H1 (cell line): ENCODE measurements around the gene TMEM151B. TPM values are rescaled to one million over a fixed set of nuclear protein-coding genes. Genes with fewer than 3 reads are reported as not detected.
"Not testable (repeated sequence)": the region's sequence is repeated elsewhere in the genome, so short reads cannot be mapped to it uniquely, and the experiment has no call there.

ENCODE experiments used
- CTCF ChIA-PET: fragments of 300-600 bp; sonication (Branson Sonifier 250); formaldehyde crosslinking; loops from one replicate; lab custom pipeline; 2021; ENCODE audit not compliant: partially characterized antibody; lab: Charles Lee
- POLR2A ChIA-PET: fragments of 300-600 bp; sonication (Branson Sonifier 250); formaldehyde crosslinking; loops from one replicate; lab custom pipeline; 2021; ENCODE audit warnings: inconsistent platforms; ENCODE audit not compliant: partially characterized antibody; lab: Charles Lee
- DNase-seq, 2 experiments: peaks; one replicate each; pipeline versions ENCODE4 v3.0.0 to v3.0.0-alpha.2; 2010 to 2022; ENCODE audit warnings: low spot score in 2 of 2, low read depth in 1 of 2, mixed read lengths in 1 of 2
- FAIRE-seq: peaks from 2 replicates; lab custom pipeline; 2011; peaks lifted over from hg19 to GRCh38; lab: Jason Lieb, UNC
- H2AFZ ChIP-seq: 2 replicates; pipeline ENCODE4 v1.8.1; 2012; ENCODE audit warnings: low read length, inconsistent platforms
- H2AK5ac ChIP-seq: 2 replicates; pipeline ENCODE4 v1.6.1; 2013; ENCODE audit warnings: low read depth, low read length
- H2BK120ac ChIP-seq: replicated peaks from 2 replicates; pipeline ENCODE3; 2013; ENCODE audit warnings: low read depth, low read length, inconsistent platforms
- H2BK12ac ChIP-seq: 2 replicates; pipeline ENCODE4 v1.6.1; 2013; ENCODE audit warnings: low read depth, low read length
- H2BK15ac ChIP-seq: 2 replicates; pipeline ENCODE4 v1.6.1; 2013; ENCODE audit warnings: low read length
- H2BK20ac ChIP-seq: 2 replicates; pipeline ENCODE4 v1.6.1; 2013; ENCODE audit warnings: low read length
- H2BK5ac ChIP-seq: 2 replicates; pipeline ENCODE4 v1.6.1; 2013; ENCODE audit warnings: low read depth, low read length
- H3K14ac ChIP-seq: 2 replicates; pipeline ENCODE4 v1.6.1; 2013; ENCODE audit warnings: inconsistent platforms; ENCODE audit not compliant: insufficient read length
- H3K18ac ChIP-seq: 2 replicates; pipeline ENCODE4 v1.6.1; 2013; ENCODE audit warnings: low read length; ENCODE audit errors: extremely low read depth
- H3K23ac ChIP-seq: 2 replicates; pipeline ENCODE4 v1.6.1; 2013; ENCODE audit warnings: inconsistent platforms; ENCODE audit not compliant: insufficient read length
- H3K23me2 ChIP-seq: 2 replicates; pipeline ENCODE4 v1.6.1; 2013; ENCODE audit warnings: low read depth, low read length
- H3K27ac ChIP-seq: 2 replicates; pipeline ENCODE4 v1.6.1; 2011; ENCODE audit warnings: low read depth, low read length, inconsistent platforms
- H3K27me3 ChIP-seq, 4 experiments: replicated peaks in 1 of 4; 1 replicate in 1 of 4; 2 replicates in 3 of 4; pipeline versions ENCODE4 v1.6.1 to v1.8.1; 2011 to 2013; ENCODE audit warnings: low read length in 3 of 4, mild to moderate bottlenecking in 3 of 4, inconsistent platforms in 2 of 4, mixed read lengths in 2 of 4, moderate library complexity in 1 of 4; ENCODE audit not compliant: control insufficient read depth in 3 of 4, insufficient read depth in 3 of 4; ENCODE audit errors: extremely low read depth in 1 of 4
- H3K36me3 ChIP-seq, 4 experiments: 2 replicates each; pipeline versions ENCODE4 v1.6.1 to v1.8.1; 2011 to 2013; ENCODE audit warnings: mild to moderate bottlenecking in 4 of 4, low read length in 3 of 4, moderate library complexity in 2 of 4, control low read depth in 1 of 4, inconsistent platforms in 1 of 4; ENCODE audit not compliant: insufficient read depth in 4 of 4, control insufficient read depth in 2 of 4
- H3K4ac ChIP-seq: replicated peaks from 2 replicates; pipeline ENCODE3; 2013; ENCODE audit warnings: low read length, low read depth, mixed read lengths, inconsistent platforms; ENCODE audit not compliant: insufficient read length
- H3K4me1 ChIP-seq, 4 experiments: replicated peaks in 1 of 4; 1 replicate in 1 of 4; 2 replicates in 3 of 4; pipeline versions ENCODE4 v1.6.1 to v1.8.1; 2011 to 2013; ENCODE audit warnings: low read length in 3 of 4, inconsistent platforms in 2 of 4, mixed read lengths in 1 of 4; ENCODE audit not compliant: insufficient read depth in 4 of 4, control insufficient read depth in 3 of 4
- H3K4me2 ChIP-seq, 2 experiments: 2 replicates each; pipeline versions ENCODE4 v1.6.1 to v1.8.1; 2011 to 2013; ENCODE audit warnings: low read depth in 2 of 2, low read length in 2 of 2, control low read depth in 1 of 2, inconsistent platforms in 1 of 2, mild to moderate bottlenecking in 1 of 2; ENCODE audit not compliant: insufficient read depth in 1 of 2
- H3K4me3 ChIP-seq, 4 experiments: fragments of 200-600, 300-600 bp in 1 of 4; sonication (generic), shearing (Covaris generic), sonication (Bioruptor Twin) in 1 of 4; 2 replicates each; pipeline versions ENCODE4 v1.5.1 to v1.8.1; 2011 to 2016; ENCODE audit warnings: low read length in 4 of 4, low read depth in 3 of 4, control low read depth in 2 of 4, inconsistent platforms in 2 of 4, mild to moderate bottlenecking in 2 of 4, mixed read lengths in 1 of 4, moderate library complexity in 1 of 4; ENCODE audit not compliant: insufficient read depth in 2 of 4; ENCODE audit errors: extremely low read depth in 1 of 4
- H3K56ac ChIP-seq: replicated peaks from 2 replicates; pipeline ENCODE3; 2013; ENCODE audit warnings: low read depth, mild to moderate bottlenecking, mixed read lengths, low read length, inconsistent platforms; ENCODE audit not compliant: insufficient read length
- H3K79me1 ChIP-seq: 2 replicates; pipeline ENCODE4 v1.6.1; 2013; ENCODE audit warnings: low read depth, low read length, control low read depth
- H3K79me2 ChIP-seq, 2 experiments: 2 replicates each; pipeline versions ENCODE4 v1.6.1 to v1.8.1; 2012 to 2013; ENCODE audit warnings: low read length in 2 of 2, mild to moderate bottlenecking in 2 of 2, inconsistent platforms in 1 of 2; ENCODE audit not compliant: insufficient read depth in 2 of 2, control insufficient read depth in 1 of 2
- H3K9ac ChIP-seq, 4 experiments: replicated peaks in 1 of 4; 1 replicate in 1 of 4; 2 replicates in 3 of 4; pipeline versions ENCODE4 v1.6.1 to v1.8.1; 2011 to 2013; ENCODE audit warnings: low read depth in 3 of 4, low read length in 3 of 4, control low read depth in 2 of 4, mild to moderate bottlenecking in 2 of 4, moderate library complexity in 2 of 4, inconsistent platforms in 1 of 4; ENCODE audit errors: extremely low read depth in 1 of 4
- H3K9me3 ChIP-seq, 2 experiments: 2 replicates each; pipeline versions ENCODE4 v1.6.1 to v1.8.1; 2012 to 2013; ENCODE audit warnings: mild to moderate bottlenecking in 2 of 2, moderate library complexity in 2 of 2, control low read depth in 1 of 2, inconsistent platforms in 1 of 2, low read depth in 1 of 2, low read length in 1 of 2, mixed read lengths in 1 of 2; ENCODE audit not compliant: insufficient read depth in 2 of 2
- H4K20me1 ChIP-seq, 2 experiments: replicated peaks in 1 of 2; 2 replicates each; pipeline versions ENCODE3 to v1.8.1; 2011 to 2013; ENCODE audit warnings: inconsistent platforms in 2 of 2, low read length in 2 of 2, mild to moderate bottlenecking in 1 of 2; ENCODE audit not compliant: insufficient read depth in 2 of 2, control insufficient read depth in 1 of 2
- H4K5ac ChIP-seq: 2 replicates; pipeline ENCODE4 v1.6.1; 2013; ENCODE audit warnings: low read length, low read depth, mixed read lengths, inconsistent platforms; ENCODE audit not compliant: insufficient read length
- H4K8ac ChIP-seq: 2 replicates; pipeline ENCODE4 v1.8.0; 2013; ENCODE audit warnings: mild to moderate bottlenecking, moderate library complexity, low read length, inconsistent platforms; ENCODE audit not compliant: insufficient read depth; ENCODE audit errors: extremely low read depth
- H4K91ac ChIP-seq: replicated peaks from 2 replicates; pipeline ENCODE3; 2013; ENCODE audit warnings: low read length, mixed read lengths, inconsistent platforms; ENCODE audit not compliant: insufficient read length
- WGBS, 2 experiments: shearing (Covaris generic) in 1 of 2; methylation state at CpG; one replicate each; pipeline versions ENCODE4 v1.1.6 to v1.1.7; 2013 to 2015; ENCODE audit warnings: low lambda C conversion rate in 2 of 2, mixed read lengths in 2 of 2, inconsistent platforms in 1 of 2, low coverage in 1 of 2, missing lambda C conversion rate in 1 of 2; ENCODE audit not compliant: insufficient replicate concordance in 2 of 2, insufficient coverage in 1 of 2, insufficient read length in 1 of 2; ENCODE audit errors: extremely low coverage in 1 of 2, missing lambda C conversion rate in 1 of 2; 5-methylcytosine and 5-hydroxymethylcytosine counted together
- polyA plus RNA-seq, 7 experiments: library from polyadenylated mRNA; depleted of rRNA in 3 of 7; stranded (reverse) in 5 of 7; unstranded in 2 of 7; fragments of >200 nt in 5 of 7; fragments of 200-250 nt in 2 of 7; gene quantifications; 1 replicate in 5 of 7; 2 replicates in 1 of 7; 4 replicates in 1 of 7; pipeline versions ENCODE4 v1.2.1 to v1.2.3, GENCODE V29; 2011 to 2013; ENCODE audit warnings: missing spikeins in 2 of 7, mixed read lengths in 2 of 7
- total RNA-seq: library from RNA; stranded (reverse); fragmentation: NEBNext Ultra II Directional; extraction: Animal tissue kit (Norgen Biotek cat#: 25700); gene quantifications from 2 replicates; pipeline ENCODE4 v1.2.1, GENCODE V29; 2021

Gene TMEM151B
- total and polyA plus RNA-seq, 2 of the 8 experiments (the other 6 are each of a cell fraction or from before 2014, with no cell fraction given) = 8.0 to 15.5 TPM

DNA sequence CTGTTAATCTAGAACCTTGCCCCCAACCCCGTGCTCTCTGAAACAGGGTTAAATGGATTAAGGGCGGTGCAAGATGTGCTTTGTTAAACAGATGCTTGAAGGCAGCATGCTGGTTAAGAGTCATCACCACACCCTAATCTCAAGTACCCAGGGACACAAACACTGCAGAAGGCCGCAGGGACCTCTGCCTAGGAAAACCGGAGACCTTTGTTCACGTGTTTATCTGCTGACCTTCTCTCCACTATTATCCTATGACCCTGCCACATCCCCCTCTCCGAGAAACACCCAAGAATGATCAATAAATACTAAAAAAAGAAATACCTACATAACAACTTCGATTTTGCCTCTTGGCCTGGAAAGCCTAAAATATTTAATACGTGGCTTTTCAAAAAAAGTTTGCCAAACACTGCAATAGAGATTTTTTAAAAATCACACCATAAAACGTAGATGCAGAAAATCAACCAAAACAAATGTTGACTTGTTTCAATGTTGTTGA, 46.9 kb downstream of the TMEM151B start:
- 86% methylated on average over 9 of the region's 9 CpGs; no CpG with 5 or more reads in 1 of the 2 experiments for WGBS, 2 experiments
- H4K5ac ChIP-seq, H4K91ac ChIP-seq, H2AK5ac ChIP-seq, H3K9ac ChIP-seq, H3K9me3 ChIP-seq, H3K4me3 ChIP-seq, H3K79me1 ChIP-seq, H2BK5ac ChIP-seq, H2BK20ac ChIP-seq, H3K18ac ChIP-seq, DNase-seq, H2AFZ ChIP-seq, FAIRE-seq, H3K23ac ChIP-seq, H4K8ac ChIP-seq, H2BK12ac ChIP-seq, H3K4me2 ChIP-seq, H3K27me3 ChIP-seq, H3K79me2 ChIP-seq, H3K23me2 ChIP-seq, H2BK120ac ChIP-seq, H3K27ac ChIP-seq, H3K4me1 ChIP-seq, H3K4ac ChIP-seq, H3K14ac ChIP-seq, H2BK15ac ChIP-seq, H4K20me1 ChIP-seq, H3K36me3 ChIP-seq, H3K56ac ChIP-seq: not testable (repeated sequence)
- ChIA-PET POLR2A (interaction anchor here (0.6 to 0.8 kb wide), 2 partner anchors 39 to 46 kb away, joined by 3 to 4 read pairs; no protein-coding TSS in a partner anchor), CTCF (interaction anchor here (0.6 kb wide), 1 partner anchor 25 kb away, joined by 3 read pairs; no protein-coding TSS in a partner anchor)
